GM12878 (cell line): ENCODE measurements around the gene ARMH1. TPM values are rescaled to one million over a fixed set of nuclear protein-coding genes. Genes with fewer than 3 reads are reported as not detected.

Source experiments
- ATAC-seq: fragments of 200-7000 bp; cut with Tn5 transposase; 3 replicates; pipeline ENCODE4 v1.9.1; 2020; ENCODE audit warnings: mild to moderate bottlenecking, moderate library complexity
- BruUV-seq: library from RNA; stranded (reverse); fragments of 400-500 nt; replicated peaks from 2 replicates; lab custom pipeline; 2021; lab: Mats Ljungman, UMichigan
- CTCF ChIA-PET: fragments of 300-600 bp; sonication (Branson Sonifier 250); formaldehyde crosslinking; extraction: SDS; loops from one replicate; lab custom pipeline; 2021; ENCODE audit warnings: inconsistent platforms; lab: Yijun Ruan, JAX
- POLR2A ChIA-PET: fragments of 350-600 bp; formaldehyde crosslinking; extraction: SDS; loops from one replicate; lab custom pipeline; 2021; ENCODE audit warnings: inconsistent platforms; lab: Charles Lee
- RAD21 ChIA-PET: fragments of 300-600 bp; sonication (Branson Sonifier 250); formaldehyde crosslinking; loops from one replicate; lab custom pipeline; 2023; ENCODE audit warnings: antibody characterized with exemption; ENCODE audit not compliant: unreplicated experiment; lab: Charles Lee
- SMC1A ChIA-PET: fragments of 300-600 bp; sonication (Branson Sonifier 250); formaldehyde crosslinking; loops from one replicate; lab custom pipeline; 2023; ENCODE audit not compliant: unreplicated experiment, uncharacterized antibody; lab: Charles Lee
- DNase-seq: peaks from one replicate; pipeline ENCODE4 v3.0.0-alpha.2; 2011; ENCODE audit warnings: low read depth, low spot score
- FAIRE-seq: peaks from 3 replicates; lab custom pipeline; 2011; peaks lifted over from hg19 to GRCh38; lab: Jason Lieb, UNC
- H2AFZ ChIP-seq: 2 replicates; pipeline ENCODE4 v1.6.0; 2011; ENCODE audit warnings: low read depth, low read length, control low read depth; ENCODE audit not compliant: control insufficient read depth
- H3K27ac ChIP-seq: 2 replicates; pipeline ENCODE4 v1.5.1; 2011; ENCODE audit warnings: control low read depth; ENCODE audit not compliant: control insufficient read depth, insufficient read depth
- H3K27me3 ChIP-seq, 2 experiments: replicated peaks in 1 of 2; 2 replicates each; pipeline versions ENCODE4 v1.6.0 to v1.6.1; 2011; ENCODE audit warnings: low read length in 1 of 2; ENCODE audit not compliant: control insufficient read depth in 2 of 2, insufficient read depth in 2 of 2
- H3K36me3 ChIP-seq, 2 experiments: 2 replicates each; pipeline ENCODE4 v1.5.1; 2011; ENCODE audit warnings: low read length in 1 of 2; ENCODE audit not compliant: control insufficient read depth in 2 of 2, insufficient read depth in 2 of 2
- H3K4me1 ChIP-seq: 2 replicates; pipeline ENCODE4 v1.6.1; 2011; ENCODE audit warnings: mild to moderate bottlenecking, low read length, moderate library complexity, mixed read lengths; ENCODE audit not compliant: control insufficient read depth, insufficient read depth
- H3K4me2 ChIP-seq: 2 replicates; pipeline ENCODE4 v1.6.0; 2011; ENCODE audit warnings: control low read depth; ENCODE audit not compliant: control insufficient read depth, insufficient read depth
- H3K4me3 ChIP-seq: fragments of 200-600 bp; sonication (generic); 2 replicates; pipeline ENCODE4 v1.5.1; 2016
- H3K79me2 ChIP-seq: 2 replicates; pipeline ENCODE4 v1.6.0; 2011; ENCODE audit warnings: low read length; ENCODE audit not compliant: control insufficient read depth, insufficient read depth
- H3K9ac ChIP-seq: 2 replicates; pipeline ENCODE4 v1.8.0; 2011; ENCODE audit warnings: low read length, control low read depth, mixed read lengths; ENCODE audit not compliant: control insufficient read depth, insufficient read depth
- H3K9me3 ChIP-seq: replicated peaks from 3 replicates; pipeline ENCODE4 v1.5.1; 2011; ENCODE audit warnings: mild to moderate bottlenecking, low read length; ENCODE audit not compliant: control insufficient read depth, insufficient read depth
- H4K20me1 ChIP-seq: 2 replicates; pipeline ENCODE4 v1.6.0; 2011; ENCODE audit not compliant: control insufficient read depth, insufficient read depth
- BHLHE40 ChIP-seq, 2 experiments: fragments of 450-650 bp in 1 of 2; IDR thresholded peaks; 2 replicates each; pipeline ENCODE4 v1.6.1; 2011 to 2017; ENCODE audit warnings: low read depth in 2 of 2, borderline replicate concordance in 1 of 2, improper control_type of control experiment in 1 of 2, low read length in 1 of 2, mild to moderate bottlenecking in 1 of 2
- DPF2 ChIP-seq: fragments of 450-650 bp; IDR thresholded peaks from 2 replicates; pipeline ENCODE4 v1.6.1; 2017; ENCODE audit warnings: mild to moderate bottlenecking
- MEF2A ChIP-seq: IDR thresholded peaks from 2 replicates; pipeline ENCODE4 v1.6.1; 2011; ENCODE audit warnings: low read depth, mild to moderate bottlenecking, low read length, moderate library complexity; ENCODE audit not compliant: insufficient read depth
- SP1 ChIP-seq: IDR thresholded peaks from one replicate; pipeline ENCODE4 v1.6.1; 2011; ENCODE audit warnings: low read depth, low read length
- SREBF1 ChIP-seq: IDR thresholded peaks from 2 replicates; pipeline ENCODE4 v1.6.1; 2012; ENCODE audit warnings: mild to moderate bottlenecking, low read length
- SREBF2 ChIP-seq: IDR thresholded peaks from 2 replicates; pipeline ENCODE4 v1.6.1; 2012; ENCODE audit warnings: mild to moderate bottlenecking, low read length
- ZNF24 ChIP-seq: fragments of 450-650 bp; IDR thresholded peaks from 2 replicates; pipeline ENCODE4 v1.6.1; 2017; ENCODE audit warnings: antibody characterized with exemption, mild to moderate bottlenecking
- WGBS: methylation state at CpG from one replicate; pipeline ENCODE4 v1.1.6; 2016; ENCODE audit warnings: low lambda C conversion rate; ENCODE audit not compliant: insufficient replicate concordance, insufficient coverage; ENCODE audit errors: missing lambda C conversion rate; 5-methylcytosine and 5-hydroxymethylcytosine counted together
- in situ Hi-C: fragments of 300-500 bp; cut with MboI; formaldehyde crosslinking; loops from 9 replicates; pipeline ENCODE4 v1.14.3; 2018; ENCODE audit warnings: mixed read lengths
- intact Hi-C: fragments of 100-400 bp; cut with micrococcal nuclease; formaldehyde crosslinking; loops from one replicate; pipeline ENCODE4 v1.14.2; 2022; ENCODE audit not compliant: unreplicated experiment
- polyA plus RNA-seq, 11 experiments: library from polyadenylated mRNA; depleted of rRNA in 4 of 11; unstranded in 6 of 11; stranded (reverse) in 5 of 11; fragments of >200 nt; fragmentation: Nextera tagmentation in 4 of 11; fragmentation: Illumina TruSeq in 1 of 11; extraction: Ambion mirVana in 4 of 11; extraction: Trizol in 1 of 11; gene quantifications; 1 replicate in 1 of 11; 2 replicates in 10 of 11; pipeline versions ENCODE4 v1.2.1 to v1.2.3, GENCODE V29; 2011 to 2016; ENCODE audit warnings: inconsistent platforms in 2 of 11, missing spikeins in 2 of 11, low read depth in 1 of 11
- total RNA-seq, 4 experiments: library from RNA; depleted of rRNA in 3 of 4; stranded (reverse); fragments of >200 nt in 3 of 4; fragmentation: Illumina TruSeq in 1 of 4; extraction: Trizol in 1 of 4; gene quantifications; 2 replicates each; pipeline versions ENCODE4 v1.2.1 to v1.2.3, GENCODE V29; 2013 to 2021
- TF ChIP-seq, protein P1 (sequence below): IDR thresholded peaks from 2 replicates; pipeline ENCODE4 v1.6.1; 2012; ENCODE audit warnings: low read length, inconsistent platforms
- TF ChIP-seq, protein P2 (sequence below): IDR thresholded peaks from 2 replicates; pipeline ENCODE4 v1.6.1; 2012; ENCODE audit warnings: mild to moderate bottlenecking, low read depth, low read length

Gene ARMH1
- total and polyA plus RNA-seq, 10 of the 15 experiments (the other 5 are each of a cell fraction or from before 2014, with no cell fraction given) = 0.93 to 43.9 (median 8.2) TPM

GRCh38 chr1:44723064-44723463 is 48.5 kb downstream of the ARMH1 start:
- 15% methylated on average over 9 of the region's 9 CpGs for WGBS
- peak overlapping the region; percentile 87 for H3K27ac ChIP-seq
- SMC1A ChIA-PET = interaction anchor here (0.6 to 2.6 kb wide), 5 partner anchors 8 to 288 kb away, joined by 3 to 26 read pairs (median 8); partner anchors contain the start of genes HECTD3 and RNU5D-1
- no peaks in the 10 kb centered on the region for H3K9me3 ChIP-seq
- no peaks in the 10 kb centered on the region for H4K20me1 ChIP-seq
- RAD21 ChIA-PET = interaction anchor here (2.5 to 2.8 kb wide), 3 partner anchors 8 to 96 kb away, joined by 7 to 48 read pairs (median 21); partner anchors contain the start of genes BTBD19 and RNU5D-1
- in situ Hi-C loops = no loop called here
- no peaks in the 10 kb centered on the region for H3K27me3 ChIP-seq
- peak overlapping the region; percentile 59 for H3K9ac ChIP-seq
- peak overlapping the region; percentile 32 for H3K4me3 ChIP-seq
- no peaks in the 10 kb centered on the region for H3K79me2 ChIP-seq
- BruUV-seq = no TSS peak
- intact Hi-C loops = no loop called here
- H3K4me2 ChIP-seq = peak overlapping the region; percentile 93
- TF ChIP-seq SREBF1 = no peak
- TF ChIP-seq BHLHE40 (IDR thresholded peaks at IDR 0.05; ENCODE audit: borderline replicate concordance in 1 of 2, low read depth in 2 of 2, low read length in 1 of 2) = no peak
- TF ChIP-seq ZNF24 = peak; percentile 81
- TF ChIP-seq, all 136 proteins: peak for 1
- ChIA-PET POLR2A (interaction anchor here (0.6 to 9.8 kb wide), 10 partner anchors 7 to 583 kb away, joined by 3 to 110 read pairs (median 10); partner anchors contain the start of genes ARMH1, BTBD19, PLK3 and RNU5D-1), CTCF (interaction anchor here (1.8 to 12.6 kb wide), 3 partner anchors 6 to 54 kb away, joined by 5 to 175 read pairs (median 19); partner anchors contain the start of gene RNU5D-1)
- H2AFZ ChIP-seq = peak overlapping the region; percentile 9
- FAIRE-seq (peak; percentile 49), DNase-seq (no peak), ATAC-seq (no peak; the same call in 2 of the 3 replicates)
- H3K36me3 ChIP-seq = no peaks in the 10 kb centered on the region
- peaks cover 37% of the 10 kb centered on the region for H3K4me1 ChIP-seq

GRCh38 chr1:44723496-44724295 is 49.2 kb downstream of the ARMH1 start:
- Histone ChIP-seq H3K4me3 (peak overlapping the region; percentile 32), H4K20me1 (no peaks in the 10 kb centered on the region), H3K79me2 (no peaks in the 10 kb centered on the region), H3K4me1 (peaks cover 32% of the 10 kb centered on the region), H3K9me3 (no peaks in the 10 kb centered on the region), H3K36me3 (no peaks in the 10 kb centered on the region), H2AFZ (peak overlapping the region; percentile 9), H3K4me2 (peak overlapping the region; percentile 93), H3K9ac (peak overlapping the region; percentile 47), H3K27me3 (no peaks in the 10 kb centered on the region), H3K27ac (peak overlapping the region; percentile 87)
- ATAC-seq (peak; percentile 39), FAIRE-seq (peak; percentile 96), DNase-seq (peak; percentile 66)
- ChIA-PET POLR2A (interaction anchor here (0.6 to 9.8 kb wide), 8 partner anchors 7 to 583 kb away, joined by 3 to 110 read pairs (median 11); partner anchors contain the start of genes BTBD19, PLK3 and RNU5D-1), SMC1A (interaction anchor here (0.5 to 2.6 kb wide), 5 partner anchors 39 to 777 kb away, joined by 3 to 9 read pairs (median 4); partner anchors contain the start of genes HECTD3 and MMACHC), RAD21 (interaction anchor here (0.6 to 2.8 kb wide), 4 partner anchors 7 to 95 kb away, joined by 3 to 48 read pairs (median 14); partner anchors contain the start of genes BTBD19 and RNU5D-1), CTCF (interaction anchor here (3.0 to 12.6 kb wide), 2 partner anchors 6 to 11 kb away, joined by 19 to 175 read pairs; partner anchors contain the start of gene RNU5D-1)
- in situ Hi-C loops = no loop called here
- 70% methylated on average over 25 of the region's 28 CpGs for WGBS
- BruUV-seq = no TSS peak
- intact Hi-C loops = no loop called here
- TF ChIP-seq, protein P1, sequence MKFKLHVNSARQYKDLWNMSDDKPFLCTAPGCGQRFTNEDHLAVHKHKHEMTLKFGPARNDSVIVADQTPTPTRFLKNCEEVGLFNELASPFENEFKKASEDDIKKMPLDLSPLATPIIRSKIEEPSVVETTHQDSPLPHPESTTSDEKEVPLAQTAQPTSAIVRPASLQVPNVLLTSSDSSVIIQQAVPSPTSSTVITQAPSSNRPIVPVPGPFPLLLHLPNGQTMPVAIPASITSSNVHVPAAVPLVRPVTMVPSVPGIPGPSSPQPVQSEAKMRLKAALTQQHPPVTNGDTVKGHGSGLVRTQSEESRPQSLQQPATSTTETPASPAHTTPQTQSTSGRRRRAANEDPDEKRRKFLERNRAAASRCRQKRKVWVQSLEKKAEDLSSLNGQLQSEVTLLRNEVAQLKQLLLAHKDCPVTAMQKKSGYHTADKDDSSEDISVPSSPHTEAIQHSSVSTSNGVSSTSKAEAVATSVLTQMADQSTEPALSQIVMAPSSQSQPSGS = no peak
- no peak for TF ChIP-seq SREBF2
- peak; percentile 33 for TF ChIP-seq SP1
- TF ChIP-seq MEF2A = peak; percentile 61; the same call in 1 of the 2 replicates
- TF ChIP-seq, protein P2, sequence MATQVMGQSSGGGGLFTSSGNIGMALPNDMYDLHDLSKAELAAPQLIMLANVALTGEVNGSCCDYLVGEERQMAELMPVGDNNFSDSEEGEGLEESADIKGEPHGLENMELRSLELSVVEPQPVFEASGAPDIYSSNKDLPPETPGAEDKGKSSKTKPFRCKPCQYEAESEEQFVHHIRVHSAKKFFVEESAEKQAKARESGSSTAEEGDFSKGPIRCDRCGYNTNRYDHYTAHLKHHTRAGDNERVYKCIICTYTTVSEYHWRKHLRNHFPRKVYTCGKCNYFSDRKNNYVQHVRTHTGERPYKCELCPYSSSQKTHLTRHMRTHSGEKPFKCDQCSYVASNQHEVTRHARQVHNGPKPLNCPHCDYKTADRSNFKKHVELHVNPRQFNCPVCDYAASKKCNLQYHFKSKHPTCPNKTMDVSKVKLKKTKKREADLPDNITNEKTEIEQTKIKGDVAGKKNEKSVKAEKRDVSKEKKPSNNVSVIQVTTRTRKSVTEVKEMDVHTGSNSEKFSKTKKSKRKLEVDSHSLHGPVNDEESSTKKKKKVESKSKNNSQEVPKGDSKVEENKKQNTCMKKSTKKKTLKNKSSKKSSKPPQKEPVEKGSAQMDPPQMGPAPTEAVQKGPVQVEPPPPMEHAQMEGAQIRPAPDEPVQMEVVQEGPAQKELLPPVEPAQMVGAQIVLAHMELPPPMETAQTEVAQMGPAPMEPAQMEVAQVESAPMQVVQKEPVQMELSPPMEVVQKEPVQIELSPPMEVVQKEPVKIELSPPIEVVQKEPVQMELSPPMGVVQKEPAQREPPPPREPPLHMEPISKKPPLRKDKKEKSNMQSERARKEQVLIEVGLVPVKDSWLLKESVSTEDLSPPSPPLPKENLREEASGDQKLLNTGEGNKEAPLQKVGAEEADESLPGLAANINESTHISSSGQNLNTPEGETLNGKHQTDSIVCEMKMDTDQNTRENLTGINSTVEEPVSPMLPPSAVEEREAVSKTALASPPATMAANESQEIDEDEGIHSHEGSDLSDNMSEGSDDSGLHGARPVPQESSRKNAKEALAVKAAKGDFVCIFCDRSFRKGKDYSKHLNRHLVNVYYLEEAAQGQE = no peak
- peak; percentile 72 for TF ChIP-seq DPF2
